Measurements from ENCODE around the gene GPR151.

GRCh38 chr5:146540414-146540813 lies 24.4 kb upstream of the GPR151 start:
- TF ChIP-seq EP300 (IDR thresholded peaks at IDR 0.05) = no peak
- TF ChIP-seq CTCF (IDR thresholded peaks at IDR 0.05) = no peak
